Measurements from ENCODE around the gene ZFAND3.

The ZFAND3 gene

DNA sequence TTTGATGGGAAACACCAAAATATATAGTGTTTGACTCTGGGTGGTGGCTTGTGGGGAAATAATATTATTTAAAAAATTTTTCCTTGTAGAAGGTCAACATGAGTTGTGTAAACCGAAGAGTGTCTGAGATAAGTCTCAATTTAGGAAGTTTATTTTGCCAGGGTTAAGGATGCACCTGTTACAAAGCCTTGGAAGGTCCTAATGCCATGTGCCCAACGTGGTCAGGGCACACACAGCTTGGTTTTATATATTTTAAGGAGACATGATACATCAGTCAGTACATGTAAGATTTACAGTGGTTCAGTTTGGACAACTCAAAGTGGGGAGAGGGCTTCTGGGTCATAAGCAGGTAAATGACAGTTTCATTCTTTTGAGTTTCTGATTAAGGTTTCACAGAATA lies 162.1 kb downstream of the ZFAND3 start:
- DNase-seq (ENCODE audit: extremely low spot score), result no peak
- ChIA-PET CTCF (no interaction called here), POLR2A (no interaction called here)
- TF ChIP-seq, protein P1, sequence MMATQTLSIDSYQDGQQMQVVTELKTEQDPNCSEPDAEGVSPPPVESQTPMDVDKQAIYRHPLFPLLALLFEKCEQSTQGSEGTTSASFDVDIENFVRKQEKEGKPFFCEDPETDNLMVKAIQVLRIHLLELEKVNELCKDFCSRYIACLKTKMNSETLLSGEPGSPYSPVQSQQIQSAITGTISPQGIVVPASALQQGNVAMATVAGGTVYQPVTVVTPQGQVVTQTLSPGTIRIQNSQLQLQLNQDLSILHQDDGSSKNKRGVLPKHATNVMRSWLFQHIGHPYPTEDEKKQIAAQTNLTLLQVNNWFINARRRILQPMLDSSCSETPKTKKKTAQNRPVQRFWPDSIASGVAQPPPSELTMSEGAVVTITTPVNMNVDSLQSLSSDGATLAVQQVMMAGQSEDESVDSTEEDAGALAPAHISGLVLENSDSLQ (IDR thresholded peaks at IDR 0.05), result no peak
- TF ChIP-seq L3MBTL2 (conservative IDR thresholded peaks at IDR 0.05) (no peak), FOXM1 (IDR thresholded peaks at IDR 0.05; ENCODE audit: borderline replicate concordance) (no peak), ZNF384 (IDR thresholded peaks at IDR 0.05) (no peak), CTBP1 (IDR thresholded peaks at IDR 0.05; ENCODE audit: borderline replicate concordance) (no peak), ARNT (IDR thresholded peaks at IDR 0.05) (no peak), TARDBP (IDR thresholded peaks at IDR 0.05) (no peak), ELF4 (IDR thresholded peaks at IDR 0.05) (no peak), SP1 (IDR thresholded peaks at IDR 0.05) (no peak), LEF1 (IDR thresholded peaks at IDR 0.05; ENCODE audit: borderline replicate concordance) (no peak), NFRKB (IDR thresholded peaks at IDR 0.05) (no peak), BHLHE40 (IDR thresholded peaks at IDR 0.05; ENCODE audit: borderline replicate concordance) (no peak), FOXA1 (IDR thresholded peaks at IDR 0.05) (no peak), HDGF (IDR thresholded peaks at IDR 0.05; ENCODE audit: borderline replicate concordance) (no peak), SUZ12 (IDR thresholded peaks at IDR 0.05) (no peak)

DNA sequence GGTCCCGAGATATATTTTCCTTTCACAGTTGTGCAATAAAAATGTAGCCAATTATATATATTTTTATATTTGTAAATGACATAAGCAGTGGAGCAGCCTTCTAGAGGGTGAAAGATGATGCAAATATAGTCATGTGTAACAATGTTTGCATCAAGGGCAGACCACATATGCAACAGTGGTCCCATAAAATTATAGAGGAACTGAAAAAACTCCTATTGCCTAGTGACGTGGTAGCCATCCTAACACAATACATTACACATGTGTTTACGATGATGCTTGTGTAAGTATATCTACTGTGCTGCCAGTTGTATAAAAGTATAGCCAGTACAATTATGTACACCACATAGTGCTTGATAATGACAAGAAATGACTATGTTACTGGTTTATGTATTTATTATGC lies 162.8 kb downstream of the ZFAND3 start:
- TF ChIP-seq NFRKB (IDR thresholded peaks at IDR 0.05) (no peak), FOXK2 (IDR thresholded peaks at IDR 0.05) (no peak), SUZ12 (IDR thresholded peaks at IDR 0.05) (no peak), BHLHE40 (IDR thresholded peaks at IDR 0.05; ENCODE audit: borderline replicate concordance) (no peak), ZNF384 (IDR thresholded peaks at IDR 0.05) (no peak), ELF4 (IDR thresholded peaks at IDR 0.05) (no peak), LEF1 (IDR thresholded peaks at IDR 0.05; ENCODE audit: borderline replicate concordance) (no peak), HDGF (IDR thresholded peaks at IDR 0.05; ENCODE audit: borderline replicate concordance) (no peak), FOXM1 (IDR thresholded peaks at IDR 0.05; ENCODE audit: borderline replicate concordance) (no peak)
- ChIA-PET CTCF (no interaction called here), POLR2A (interaction anchor here (0.6 kb wide), 1 partner anchor 25 kb away, joined by 3 read pairs; no protein-coding TSS in a partner anchor)
- DNase-seq (ENCODE audit: extremely low spot score), result no peak

DNA sequence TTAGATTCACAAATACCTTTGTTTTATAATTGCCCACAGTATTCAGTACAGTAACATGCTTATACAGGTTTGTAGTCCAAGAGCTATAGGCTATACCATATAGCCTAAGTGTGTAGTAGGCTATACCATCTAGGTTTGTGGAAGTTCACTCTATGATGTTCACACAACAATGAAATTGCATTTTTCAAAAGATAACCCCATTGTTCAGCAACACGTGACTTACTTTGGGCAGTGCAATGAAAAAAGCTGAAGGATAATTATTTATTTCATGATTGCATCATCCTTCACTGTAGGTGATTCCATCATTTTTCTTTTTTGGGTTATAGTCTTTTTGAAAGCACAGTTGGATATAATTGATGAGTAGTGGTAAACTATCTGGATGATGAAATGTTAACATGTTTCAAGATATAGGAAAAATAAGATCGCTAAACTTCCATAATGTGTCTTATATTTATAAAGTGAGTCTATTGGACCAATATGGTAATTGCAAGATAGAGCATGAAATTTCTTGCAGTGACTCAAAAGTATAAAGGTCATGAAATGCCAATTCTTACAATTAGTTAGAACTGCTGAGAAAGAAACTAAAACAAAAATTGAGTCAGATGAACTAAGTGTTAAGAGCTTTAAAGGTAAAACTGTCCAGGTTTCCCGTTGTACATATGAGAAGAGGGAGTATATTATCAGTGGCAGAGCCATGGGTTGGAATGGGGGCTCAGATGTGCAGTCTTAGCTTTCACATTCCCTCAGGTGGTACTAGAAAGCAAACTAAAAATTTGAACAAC lies 164.4 kb downstream of the ZFAND3 start:
- TF ChIP-seq SUZ12 (IDR thresholded peaks at IDR 0.05) (no peak), HDGF (IDR thresholded peaks at IDR 0.05; ENCODE audit: borderline replicate concordance) (no peak), ARNT (IDR thresholded peaks at IDR 0.05) (no peak), SP1 (IDR thresholded peaks at IDR 0.05) (no peak), FOXK2 (IDR thresholded peaks at IDR 0.05) (no peak), CTBP1 (IDR thresholded peaks at IDR 0.05; ENCODE audit: borderline replicate concordance) (no peak), BHLHE40 (IDR thresholded peaks at IDR 0.05; ENCODE audit: borderline replicate concordance) (no peak), NFRKB (IDR thresholded peaks at IDR 0.05) (no peak), ZNF384 (IDR thresholded peaks at IDR 0.05) (no peak), ELF4 (IDR thresholded peaks at IDR 0.05) (no peak)
- TF ChIP-seq, protein P1 (IDR thresholded peaks at IDR 0.05), result no peak

DNA sequence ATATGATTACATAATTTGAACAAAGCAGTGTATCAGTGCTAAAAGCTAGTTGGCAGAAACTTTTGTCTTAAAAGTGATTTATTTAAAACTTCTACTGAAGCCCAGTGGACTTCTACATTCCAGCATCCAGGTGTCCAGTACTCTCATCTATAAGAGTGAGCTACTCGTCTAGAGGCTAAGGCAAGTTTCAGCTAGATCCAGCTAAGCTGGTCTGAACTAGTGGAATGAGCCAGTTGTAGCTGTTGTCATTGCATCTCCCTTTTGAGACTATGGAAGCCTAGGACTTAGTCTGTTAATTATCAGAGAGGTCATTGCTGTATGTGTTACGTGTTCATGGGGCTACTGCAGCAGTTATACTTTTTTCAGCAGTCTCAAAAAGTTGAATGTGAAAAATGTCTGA lies 165.1 kb downstream of the ZFAND3 start:
- CTCF ChIA-PET, result no interaction called here
- POLR2A ChIA-PET, result no interaction called here
- DNase-seq (ENCODE audit: extremely low spot score), result no peak
- TF ChIP-seq CTBP1 (IDR thresholded peaks at IDR 0.05; ENCODE audit: borderline replicate concordance) (no peak), LEF1 (IDR thresholded peaks at IDR 0.05; ENCODE audit: borderline replicate concordance) (no peak), FOXA1 (IDR thresholded peaks at IDR 0.05) (no peak), ARNT (IDR thresholded peaks at IDR 0.05) (no peak), HDGF (IDR thresholded peaks at IDR 0.05; ENCODE audit: borderline replicate concordance) (no peak), ELF4 (IDR thresholded peaks at IDR 0.05) (no peak), SUZ12 (IDR thresholded peaks at IDR 0.05) (no peak), BHLHE40 (IDR thresholded peaks at IDR 0.05; ENCODE audit: borderline replicate concordance) (no peak)

More for the DNA sequence above, 164.4 kb downstream of the ZFAND3 start:
- CTCF ChIA-PET, result interaction anchor here (0.5 kb wide), 1 partner anchor 883 kb away, joined by 3 read pairs; no protein-coding TSS in a partner anchor
- POLR2A ChIA-PET, result no interaction called here
- no peak for DNase-seq (ENCODE audit: extremely low spot score)

GRCh38 chr6:37985355-37985754 lies 165.8 kb downstream of the ZFAND3 start:
- ChIA-PET CTCF (interaction anchor here (1.1 kb wide), 1 partner anchor 194 kb away, joined by 3 read pairs; no protein-coding TSS in a partner anchor), POLR2A (no interaction called here)
- TF ChIP-seq NFRKB (IDR thresholded peaks at IDR 0.05) (no peak), BHLHE40 (IDR thresholded peaks at IDR 0.05; ENCODE audit: borderline replicate concordance) (no peak), HDGF (IDR thresholded peaks at IDR 0.05; ENCODE audit: borderline replicate concordance) (no peak), FOXM1 (IDR thresholded peaks at IDR 0.05; ENCODE audit: borderline replicate concordance) (no peak), TARDBP (IDR thresholded peaks at IDR 0.05) (no peak), ARNT (IDR thresholded peaks at IDR 0.05) (no peak), L3MBTL2 (conservative IDR thresholded peaks at IDR 0.05) (no peak)
- TF ChIP-seq, protein P1 (IDR thresholded peaks at IDR 0.05), result no peak
- DNase-seq (ENCODE audit: extremely low spot score), result no peak

DNA sequence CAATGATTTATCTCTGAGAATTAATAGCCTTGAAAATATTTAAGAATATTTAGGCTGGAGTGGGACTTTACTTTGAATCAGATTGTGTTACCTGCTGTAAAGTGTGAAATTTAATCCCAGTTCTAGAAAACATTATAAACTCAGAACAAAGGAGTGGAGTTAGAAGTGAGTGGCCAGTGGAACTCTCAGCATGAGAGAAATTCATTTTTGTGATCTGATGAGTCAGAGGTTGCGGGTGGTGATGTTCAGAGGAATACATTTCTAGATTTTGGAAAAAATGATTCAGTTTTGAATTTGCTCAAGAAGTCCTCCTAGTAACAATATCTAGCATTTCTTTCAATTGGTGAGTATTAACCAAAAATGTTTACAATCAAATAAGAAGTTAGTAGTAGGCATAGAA lies 167.5 kb downstream of the ZFAND3 start:
- POLR2A ChIA-PET, result no interaction called here
- no peak for DNase-seq (ENCODE audit: extremely low spot score)
- TF ChIP-seq NFRKB (IDR thresholded peaks at IDR 0.05), result no peak
- no peak for TF ChIP-seq ARNT (IDR thresholded peaks at IDR 0.05)
- TF ChIP-seq L3MBTL2 (conservative IDR thresholded peaks at IDR 0.05), result no peak
- TF ChIP-seq FOXA1 (IDR thresholded peaks at IDR 0.05), result no peak
- CTCF ChIA-PET, result no interaction called here
